HEK293 (cell line): Measurements from ENCODE around the gene USP5.

Experiments used
- SP2 ChIP-seq: fragments of 450-650 bp; formaldehyde crosslinking; IDR thresholded peaks from 2 replicates; pipeline ENCODE4 v1.5.1; 2016; ENCODE audit warnings: missing biosample characterization, missing genetic modification characterization
- ZEB2 ChIP-seq: fragments of 450-650 bp; formaldehyde crosslinking; IDR thresholded peaks from 2 replicates; pipeline ENCODE4 v1.5.1; 2016; ENCODE audit warnings: missing biosample characterization, missing genetic modification characterization
- ZNF274 ChIP-seq, 2 experiments: fragments of 200-500 bp in 1 of 2; fragments of 450-650 bp in 1 of 2; sonication (Bioruptor generic) in 1 of 2; formaldehyde crosslinking in 1 of 2; IDR thresholded peaks; 2 replicates each; pipeline versions ENCODE4 v1.5.1 to v1.6.1; 2014 to 2016; ENCODE audit warnings: borderline replicate concordance in 1 of 2, inconsistent platforms in 1 of 2, low read length in 1 of 2, missing biosample characterization in 1 of 2, missing genetic modification characterization in 1 of 2
- TF ChIP-seq, protein P1 (sequence below): fragments of 450-650 bp; formaldehyde crosslinking; IDR thresholded peaks from 2 replicates; pipeline ENCODE4 v1.5.1; 2016; ENCODE audit warnings: missing biosample characterization, missing genetic modification characterization

DNA sequence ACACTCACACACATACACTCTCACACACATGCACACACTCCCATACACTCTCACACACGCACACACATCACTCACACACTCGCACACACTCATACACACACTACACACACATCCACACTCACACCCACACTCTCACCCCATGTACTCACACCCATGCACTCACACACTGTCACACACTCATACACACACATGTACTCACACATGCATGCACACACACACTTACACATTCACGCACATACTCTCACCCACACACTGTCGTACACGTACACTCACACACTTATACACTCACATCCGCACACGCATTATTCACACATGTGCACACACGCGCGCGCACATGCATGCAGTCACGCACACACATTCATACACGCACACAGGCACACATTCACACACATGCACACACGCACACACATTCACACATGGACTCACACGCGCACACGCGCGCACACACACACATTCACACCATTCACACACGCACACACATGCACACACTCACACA is 34.2 kb upstream of the USP5 start:
- TF ChIP-seq, protein P1, sequence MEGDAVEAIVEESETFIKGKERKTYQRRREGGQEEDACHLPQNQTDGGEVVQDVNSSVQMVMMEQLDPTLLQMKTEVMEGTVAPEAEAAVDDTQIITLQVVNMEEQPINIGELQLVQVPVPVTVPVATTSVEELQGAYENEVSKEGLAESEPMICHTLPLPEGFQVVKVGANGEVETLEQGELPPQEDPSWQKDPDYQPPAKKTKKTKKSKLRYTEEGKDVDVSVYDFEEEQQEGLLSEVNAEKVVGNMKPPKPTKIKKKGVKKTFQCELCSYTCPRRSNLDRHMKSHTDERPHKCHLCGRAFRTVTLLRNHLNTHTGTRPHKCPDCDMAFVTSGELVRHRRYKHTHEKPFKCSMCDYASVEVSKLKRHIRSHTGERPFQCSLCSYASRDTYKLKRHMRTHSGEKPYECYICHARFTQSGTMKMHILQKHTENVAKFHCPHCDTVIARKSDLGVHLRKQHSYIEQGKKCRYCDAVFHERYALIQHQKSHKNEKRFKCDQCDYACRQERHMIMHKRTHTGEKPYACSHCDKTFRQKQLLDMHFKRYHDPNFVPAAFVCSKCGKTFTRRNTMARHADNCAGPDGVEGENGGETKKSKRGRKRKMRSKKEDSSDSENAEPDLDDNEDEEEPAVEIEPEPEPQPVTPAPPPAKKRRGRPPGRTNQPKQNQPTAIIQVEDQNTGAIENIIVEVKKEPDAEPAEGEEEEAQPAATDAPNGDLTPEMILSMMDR (tag by site-specific recombination) = no peak
- TF ChIP-seq ZEB2 (tag by site-specific recombination) (no peak), SP2 (tag by site-specific recombination) (no peak), ZNF274 (IDR thresholded peaks at IDR 0.05; ENCODE audit: low read length) (no peak), ZNF274 (tag by site-specific recombination; IDR thresholded peaks at IDR 0.05; ENCODE audit: borderline replicate concordance) (no peak)
